ENCODE data around the gene STAC2. TPM values are rescaled to one million over a fixed set of nuclear protein-coding genes. Genes with fewer than 3 reads are reported as not detected.

Gene STAC2
- total and polyA plus RNA-seq, 9 of the 15 experiments (the other 6 are each of a cell fraction or from before 2014, with no cell fraction given) = not detected

GRCh38 chr17:39204245-39204644, 21.5 kb downstream of the STAC2 start:
- peaks cover 46% of the 10 kb centered on the region for H3K36me3 ChIP-seq (ENCODE audit: control insufficient read depth, insufficient read depth, low read length)

More at GRCh38 chr17:39204245-39204644, 21.5 kb downstream of the STAC2 start:
- TF ChIP-seq DNMT1 (IDR thresholded peaks at IDR 0.05) (no peak), RBM14 (IDR thresholded peaks at IDR 0.05; ENCODE audit: borderline replicate concordance, insufficient read depth, low read depth, low read length) (no peak), USF2 (CRISPR knock-in tag; IDR thresholded peaks at IDR 0.05) (no peak), ZC3H8 (IDR thresholded peaks at IDR 0.05) (no peak), ZNF77 (CRISPR knock-in tag; IDR thresholded peaks at IDR 0.05) (no peak), PHF8 (IDR thresholded peaks at IDR 0.05; ENCODE audit: borderline replicate concordance, low read length) (no peak), SP1 (CRISPR knock-in tag; IDR thresholded peaks at IDR 0.05) (no peak), POLR3A (IDR thresholded peaks at IDR 0.05; ENCODE audit: borderline replicate concordance, extremely low read depth, insufficient read depth, insufficient read length) (no peak), ZBTB8A (IDR thresholded peaks at IDR 0.05; ENCODE audit: partially characterized antibody) (no peak), NEUROD1 (IDR thresholded peaks at IDR 0.05; ENCODE audit: borderline replicate concordance, low read depth, low read length, partially characterized antibody) (no peak), SRSF7 (optimal IDR thresholded peaks at IDR 0.05; ENCODE audit: low read depth, low read length) (no peak), MNT (conservative IDR thresholded peaks at IDR 0.05) (no peak), ZNF511 (CRISPR knock-in tag; IDR thresholded peaks at IDR 0.05) (no peak), SRF (CRISPR knock-in tag; IDR thresholded peaks at IDR 0.05) (no peak), LARP7 (IDR thresholded peaks at IDR 0.05) (no peak)
- Histone ChIP-seq H3K9ac (ENCODE audit: insufficient read depth in 1 of 2, low read depth in 2 of 2, low read length in 2 of 2) (no peak overlapping the region), H3K9me3 (replicated peaks; ENCODE audit: control insufficient read depth, insufficient read depth, low read depth, low read length) (no peaks in the 10 kb centered on the region), H3K27ac (ENCODE audit: extremely low read depth, low read depth, low read length) (no peak overlapping the region), H3K4me2 (ENCODE audit: insufficient read depth, low read length) (no peak overlapping the region), H3K4me3 (no peak overlapping the region), H2AFZ (ENCODE audit: low read depth, low read length) (no peak overlapping the region), H4K20me1 (replicated peaks; ENCODE audit: control insufficient read depth, insufficient read depth, low read length) (peaks cover 12% of the 10 kb centered on the region), H3K27me3 (ENCODE audit: control insufficient read depth in 2 of 2, insufficient read depth in 2 of 2, low read length in 2 of 2) (no peaks in the 10 kb centered on the region), H3K79me2 (ENCODE audit: control insufficient read depth, insufficient read depth, low read length) (peaks cover 30% of the 10 kb centered on the region), H3K9me1 (ENCODE audit: control insufficient read depth, insufficient read depth, low read length) (no peaks in the 10 kb centered on the region), H3K4me1 (replicated peaks in 1 of 2; ENCODE audit: control insufficient read depth in 2 of 2, insufficient read depth in 2 of 2, low read length in 2 of 2) (peaks cover 13 to 23% of the 10 kb centered on the region in 2 experiments; a peak in 4 of 5 replicates)
- POLR2A ChIA-PET = interaction anchor here (0.6 to 1.7 kb wide), 3 partner anchors 8 to 332 kb away, joined by 3 to 4 read pairs (median 4); no protein-coding TSS in a partner anchor
- intact Hi-C loops (cut with micrococcal nuclease) = no loop called here
- BruUV-seq (replicated peaks) = no TSS peak
- 88% methylated on average over 8 of the region's 8 CpGs for WGBS (ENCODE audit: insufficient coverage, low coverage, missing lambda C conversion rate)
- ATAC-seq (no peak), FAIRE-seq (no peak), DNase-seq (ENCODE audit: extremely low read depth in 1 of 4, low spot score in 3 of 4) (no peak)
- in situ Hi-C loops (cut with MboI) = no loop called here
- CTCF ChIA-PET (ENCODE audit: low intra/inter-chr PET ratio) = no interaction called here

Measured in K562 (cell line).